HepG2 (cell line): Measurements from ENCODE around the gene SNED1.

ENCODE experiments used
- CBFB ChIP-seq: sonication (generic); formaldehyde crosslinking; IDR thresholded peaks from 2 replicates; pipeline ENCODE4 v1.4.0; 2020; ENCODE audit warnings: missing genetic modification reagents
- CREB1 ChIP-seq, 2 experiments: fragments of 450-650 bp in 1 of 2; IDR thresholded peaks; 2 replicates each; pipeline ENCODE4 v1.6.1; 2016 to 2017; ENCODE audit warnings: control low read depth in 1 of 2, mild to moderate bottlenecking in 1 of 2, missing compliant biosample characterization in 1 of 2, missing genetic modification characterization in 1 of 2
- ELF1 ChIP-seq: sonication (generic); formaldehyde crosslinking; IDR thresholded peaks from 2 replicates; pipeline ENCODE4 v1.4.0; 2020; ENCODE audit warnings: missing genetic modification reagents
- HDAC1 ChIP-seq: sonication (generic); formaldehyde crosslinking; IDR thresholded peaks from 2 replicates; pipeline ENCODE4 v1.5.1; 2020; ENCODE audit warnings: mild to moderate bottlenecking, missing genetic modification reagents
- HOXD1 ChIP-seq: sonication (generic); formaldehyde crosslinking; IDR thresholded peaks from 2 replicates; pipeline ENCODE4 v1.5.0; 2020; ENCODE audit warnings: missing genetic modification reagents
- LRRFIP1 ChIP-seq: sonication (generic); formaldehyde crosslinking; conservative IDR thresholded peaks from 2 replicates; pipeline ENCODE4 v1.4.0; 2020; ENCODE audit warnings: missing genetic modification reagents
- MTA1 ChIP-seq: sonication (generic); formaldehyde crosslinking; IDR thresholded peaks from 2 replicates; pipeline ENCODE4 v1.4.0; 2020; ENCODE audit warnings: missing genetic modification reagents, mild to moderate bottlenecking, borderline replicate concordance
- PCBP2 ChIP-seq: fragments of 200-400 bp; formaldehyde crosslinking; optimal IDR thresholded peaks from 2 replicates; pipeline ENCODE3; 2018; ENCODE audit warnings: low read length, low read depth; ENCODE audit not compliant: poor library complexity, severe bottlenecking
- PHF21A ChIP-seq: sonication (generic); formaldehyde crosslinking; IDR thresholded peaks from 2 replicates; pipeline ENCODE4 v1.5.0; 2020; ENCODE audit warnings: mild to moderate bottlenecking, missing genetic modification reagents
- RFXAP ChIP-seq: sonication (generic); formaldehyde crosslinking; IDR thresholded peaks from 2 replicates; pipeline ENCODE4 v1.4.0; 2020; ENCODE audit warnings: missing genetic modification reagents, borderline replicate concordance
- ZNF20 ChIP-seq: sonication (generic); formaldehyde crosslinking; IDR thresholded peaks from 2 replicates; pipeline ENCODE4 v1.4.0; 2020; ENCODE audit warnings: mild to moderate bottlenecking, moderate library complexity, missing genetic modification reagents
- TF ChIP-seq, protein P1 (sequence below): sonication (generic); formaldehyde crosslinking; IDR thresholded peaks from 2 replicates; pipeline ENCODE4 v1.5.0; 2020; ENCODE audit warnings: mild to moderate bottlenecking, missing genetic modification reagents, moderate library complexity
- TF ChIP-seq, protein P2 (sequence below): sonication (generic); formaldehyde crosslinking; IDR thresholded peaks from 2 replicates; pipeline ENCODE4 v1.4.0; 2020; ENCODE audit warnings: missing genetic modification reagents

DNA sequence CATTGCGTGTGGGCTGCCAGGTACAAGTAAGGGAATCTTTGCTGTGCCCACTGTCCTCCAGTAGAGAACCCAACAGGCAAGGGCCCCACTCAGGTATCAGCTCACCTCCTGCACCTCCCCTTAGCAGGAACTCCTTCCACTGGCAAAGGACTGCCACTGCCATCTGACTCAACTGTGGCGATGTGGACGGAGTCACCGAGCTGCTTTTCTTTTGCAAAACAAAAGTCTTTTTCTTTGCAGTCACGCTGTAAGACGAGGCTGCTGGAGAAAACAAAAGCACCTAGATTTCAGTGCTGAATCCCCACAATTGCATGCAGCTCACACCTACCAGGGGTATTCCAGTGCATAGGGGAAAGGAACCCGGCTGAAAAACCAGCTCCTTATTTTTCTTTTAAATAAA is 95.8 kb downstream of the SNED1 start:
- TF ChIP-seq PCBP2 (no peak), HDAC1 (CRISPR knock-in tag) (no peak), ZNF20 (CRISPR knock-in tag) (no peak), ELF1 (CRISPR knock-in tag) (no peak), CBFB (CRISPR knock-in tag) (no peak), LRRFIP1 (CRISPR knock-in tag) (no peak), PHF21A (CRISPR knock-in tag) (no peak), CREB1 (IDR thresholded peaks at IDR 0.05) (no peak), CREB1 (CRISPR knock-in tag; IDR thresholded peaks at IDR 0.05) (no peak), HOXD1 (CRISPR knock-in tag) (no peak), MTA1 (CRISPR knock-in tag) (no peak), RFXAP (CRISPR knock-in tag) (no peak)
- TF ChIP-seq, protein P1, sequence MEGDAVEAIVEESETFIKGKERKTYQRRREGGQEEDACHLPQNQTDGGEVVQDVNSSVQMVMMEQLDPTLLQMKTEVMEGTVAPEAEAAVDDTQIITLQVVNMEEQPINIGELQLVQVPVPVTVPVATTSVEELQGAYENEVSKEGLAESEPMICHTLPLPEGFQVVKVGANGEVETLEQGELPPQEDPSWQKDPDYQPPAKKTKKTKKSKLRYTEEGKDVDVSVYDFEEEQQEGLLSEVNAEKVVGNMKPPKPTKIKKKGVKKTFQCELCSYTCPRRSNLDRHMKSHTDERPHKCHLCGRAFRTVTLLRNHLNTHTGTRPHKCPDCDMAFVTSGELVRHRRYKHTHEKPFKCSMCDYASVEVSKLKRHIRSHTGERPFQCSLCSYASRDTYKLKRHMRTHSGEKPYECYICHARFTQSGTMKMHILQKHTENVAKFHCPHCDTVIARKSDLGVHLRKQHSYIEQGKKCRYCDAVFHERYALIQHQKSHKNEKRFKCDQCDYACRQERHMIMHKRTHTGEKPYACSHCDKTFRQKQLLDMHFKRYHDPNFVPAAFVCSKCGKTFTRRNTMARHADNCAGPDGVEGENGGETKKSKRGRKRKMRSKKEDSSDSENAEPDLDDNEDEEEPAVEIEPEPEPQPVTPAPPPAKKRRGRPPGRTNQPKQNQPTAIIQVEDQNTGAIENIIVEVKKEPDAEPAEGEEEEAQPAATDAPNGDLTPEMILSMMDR (CRISPR knock-in tag) = no peak
- TF ChIP-seq, protein P2, sequence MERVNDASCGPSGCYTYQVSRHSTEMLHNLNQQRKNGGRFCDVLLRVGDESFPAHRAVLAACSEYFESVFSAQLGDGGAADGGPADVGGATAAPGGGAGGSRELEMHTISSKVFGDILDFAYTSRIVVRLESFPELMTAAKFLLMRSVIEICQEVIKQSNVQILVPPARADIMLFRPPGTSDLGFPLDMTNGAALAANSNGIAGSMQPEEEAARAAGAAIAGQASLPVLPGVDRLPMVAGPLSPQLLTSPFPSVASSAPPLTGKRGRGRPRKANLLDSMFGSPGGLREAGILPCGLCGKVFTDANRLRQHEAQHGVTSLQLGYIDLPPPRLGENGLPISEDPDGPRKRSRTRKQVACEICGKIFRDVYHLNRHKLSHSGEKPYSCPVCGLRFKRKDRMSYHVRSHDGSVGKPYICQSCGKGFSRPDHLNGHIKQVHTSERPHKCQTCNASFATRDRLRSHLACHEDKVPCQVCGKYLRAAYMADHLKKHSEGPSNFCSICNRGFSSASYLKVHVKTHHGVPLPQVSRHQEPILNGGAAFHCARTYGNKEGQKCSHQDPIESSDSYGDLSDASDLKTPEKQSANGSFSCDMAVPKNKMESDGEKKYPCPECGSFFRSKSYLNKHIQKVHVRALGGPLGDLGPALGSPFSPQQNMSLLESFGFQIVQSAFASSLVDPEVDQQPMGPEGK (CRISPR knock-in tag) = no peak
